IMR-90 (cell line): ENCODE measurements around the gene HYI. TPM values are rescaled to one million over a fixed set of nuclear protein-coding genes. Genes with fewer than 3 reads are reported as not detected.

Experiments
- ATAC-seq: fragments of 200-7000 bp; cut with Tn5 transposase; 2 replicates; pipeline ENCODE4 v1.9.1; 2020; ENCODE audit warnings: low read depth, mild to moderate bottlenecking, moderate library complexity
- BruUV-seq: library from RNA; stranded (reverse); fragments of 400-500 nt; replicated peaks from 2 replicates; lab custom pipeline; 2021; lab: Mats Ljungman, UMichigan
- CTCF ChIA-PET: fragments of 300-600 bp; formaldehyde crosslinking; extraction: SDS; loops from one replicate; lab custom pipeline; 2021; ENCODE audit warnings: antibody characterized with exemption; lab: Yijun Ruan, JAX
- POLR2A ChIA-PET: fragments of 300-600 bp; sonication (Branson Sonifier 250); formaldehyde crosslinking; loops from one replicate; lab custom pipeline; 2022; ENCODE audit warnings: antibody characterized with exemption; ENCODE audit not compliant: unreplicated experiment; lab: Charles Lee
- DNase-seq: peaks from one replicate; pipeline ENCODE4 v3.0.0; 2013
- H2AFZ ChIP-seq: replicated peaks from 2 replicates; pipeline ENCODE3; 2013; ENCODE audit warnings: low read length, mild to moderate bottlenecking; ENCODE audit not compliant: poor library complexity
- H2AK5ac ChIP-seq: 2 replicates; pipeline ENCODE4 v1.6.1; 2013; ENCODE audit warnings: low read depth, low read length, inconsistent platforms
- H2AK9ac ChIP-seq: replicated peaks from 2 replicates; pipeline ENCODE3; 2013; ENCODE audit warnings: mild to moderate bottlenecking, low read depth, low read length, moderate library complexity; ENCODE audit not compliant: poor library complexity
- H2BK120ac ChIP-seq: 2 replicates; pipeline ENCODE4 v1.6.1; 2013; ENCODE audit warnings: low read depth, low read length, inconsistent platforms
- H2BK15ac ChIP-seq: 3 replicates; pipeline ENCODE4 v1.6.1; 2013; ENCODE audit warnings: low read depth, low read length, inconsistent platforms
- H2BK20ac ChIP-seq: 2 replicates; pipeline ENCODE4 v1.6.1; 2013; ENCODE audit warnings: low read depth, mild to moderate bottlenecking, inconsistent platforms, low read length, moderate library complexity
- H2BK5ac ChIP-seq: 2 replicates; pipeline ENCODE4 v1.6.1; 2013; ENCODE audit warnings: mild to moderate bottlenecking, low read depth, low read length, inconsistent platforms; ENCODE audit not compliant: poor library complexity, severe bottlenecking
- H3K14ac ChIP-seq: replicated peaks from 2 replicates; pipeline ENCODE4 v1.6.1; 2013; ENCODE audit warnings: low read depth, low read length, inconsistent platforms
- H3K18ac ChIP-seq: 2 replicates; pipeline ENCODE4 v1.6.1; 2013; ENCODE audit warnings: low read depth, low read length, control low read depth
- H3K23ac ChIP-seq: 2 replicates; pipeline ENCODE4 v1.6.1; 2013; ENCODE audit warnings: low read depth, low read length, inconsistent platforms
- H3K27ac ChIP-seq: 2 replicates; pipeline ENCODE4 v1.5.1; 2013; ENCODE audit warnings: mild to moderate bottlenecking, control low read depth, low read length; ENCODE audit not compliant: insufficient read depth
- H3K27me3 ChIP-seq: 2 replicates; pipeline ENCODE4 v1.6.1; 2013; ENCODE audit warnings: low read length; ENCODE audit not compliant: control insufficient read depth, insufficient read depth
- H3K36me3 ChIP-seq: 2 replicates; pipeline ENCODE4 v1.6.1; 2013; ENCODE audit warnings: low read length, mixed read lengths; ENCODE audit not compliant: control insufficient read depth, insufficient read depth
- H3K4ac ChIP-seq: 2 replicates; pipeline ENCODE4 v1.6.1; 2013; ENCODE audit warnings: low read depth, low read length, inconsistent platforms
- H3K4me1 ChIP-seq: 2 replicates; pipeline ENCODE4 v1.6.1; 2013; ENCODE audit warnings: low read length, mixed read lengths; ENCODE audit not compliant: control insufficient read depth, insufficient read depth
- H3K4me2 ChIP-seq: 2 replicates; pipeline ENCODE4 v1.6.1; 2013; ENCODE audit warnings: low read depth, mild to moderate bottlenecking, control low read depth, low read length, moderate library complexity
- H3K4me3 ChIP-seq: 2 replicates; pipeline ENCODE4 v1.5.1; 2013; ENCODE audit warnings: low read depth, mild to moderate bottlenecking, control low read depth, low read length, moderate library complexity; ENCODE audit not compliant: insufficient read depth
- H3K56ac ChIP-seq: 2 replicates; pipeline ENCODE4 v1.6.1; 2013; ENCODE audit warnings: low read length, inconsistent platforms; ENCODE audit not compliant: insufficient read depth; ENCODE audit errors: extremely low read depth
- H3K79me1 ChIP-seq, 2 experiments: 2 replicates each; pipeline ENCODE4 v1.6.1; 2013; ENCODE audit warnings: low read length in 2 of 2, inconsistent platforms in 1 of 2, low read depth in 1 of 2
- H3K9ac ChIP-seq: 2 replicates; pipeline ENCODE4 v1.6.1; 2013; ENCODE audit warnings: low read depth, low read length, control low read depth
- H3K9me1 ChIP-seq: 2 replicates; pipeline ENCODE4 v1.6.1; 2013; ENCODE audit warnings: low read length, inconsistent platforms; ENCODE audit not compliant: insufficient read depth
- H3K9me3 ChIP-seq: 2 replicates; pipeline ENCODE4 v1.6.1; 2013; ENCODE audit warnings: low read length; ENCODE audit not compliant: control insufficient read depth, insufficient read depth
- H4K20me1 ChIP-seq: 2 replicates; pipeline ENCODE4 v1.6.1; 2013; ENCODE audit warnings: low read length, inconsistent platforms; ENCODE audit not compliant: insufficient read depth
- H4K5ac ChIP-seq: 2 replicates; pipeline ENCODE4 v1.6.1; 2013; ENCODE audit warnings: mild to moderate bottlenecking, low read depth, low read length, control low read depth
- H4K8ac ChIP-seq, 2 experiments: 2 replicates each; pipeline ENCODE4 v1.6.1; 2013; ENCODE audit warnings: low read depth in 2 of 2, low read length in 2 of 2, control low read depth in 1 of 2, inconsistent platforms in 1 of 2
- H4K91ac ChIP-seq: 2 replicates; pipeline ENCODE4 v1.6.1; 2013; ENCODE audit warnings: low read depth, low read length, inconsistent platforms; ENCODE audit not compliant: insufficient read depth
- CEBPB ChIP-seq: IDR thresholded peaks from 2 replicates; pipeline ENCODE4 v1.6.1; 2012; ENCODE audit warnings: low read depth, low read length, improper control_type of control experiment
- CHD1 ChIP-seq: IDR thresholded peaks from 2 replicates; pipeline ENCODE4 v1.6.1; 2012; ENCODE audit warnings: low read depth, low read length, improper control_type of control experiment
- POLR2A ChIP-seq: IDR thresholded peaks from 2 replicates; pipeline ENCODE4 v1.6.1; 2012; ENCODE audit warnings: mild to moderate bottlenecking, low read depth, low read length
- RAD21 ChIP-seq: IDR thresholded peaks from 2 replicates; pipeline ENCODE4 v1.6.1; 2012; ENCODE audit warnings: low read length, improper control_type of control experiment
- RFX5 ChIP-seq: IDR thresholded peaks from 2 replicates; pipeline ENCODE4 v1.8.0; 2012; ENCODE audit warnings: low read depth, mild to moderate bottlenecking, low read length, moderate library complexity
- WGBS, 2 experiments: methylation state at CpG; one replicate each; pipeline versions ENCODE4 v1.1.5 to v1.1.7; 2013; ENCODE audit warnings: missing lambda C conversion rate in 2 of 2; ENCODE audit not compliant: insufficient read length in 1 of 2; ENCODE audit errors: extremely low coverage in 2 of 2; 5-methylcytosine and 5-hydroxymethylcytosine counted together
- dilution Hi-C: fragments of 300-500 bp; cut with HindIII; formaldehyde crosslinking; loops from one replicate; pipeline ENCODE4 v1.14.3; 2018; ENCODE audit warnings: low sequenced_read_pairs; ENCODE audit not compliant: unreplicated experiment
- in situ Hi-C: fragments of 300-500 bp; cut with MboI; formaldehyde crosslinking; loops from 3 replicates; pipeline ENCODE4 v1.14.3; 2019; ENCODE audit warnings: low sequenced_read_pairs, inconsistent platforms, mixed read lengths
- intact Hi-C: fragments of 100-400 bp; cut with micrococcal nuclease; formaldehyde crosslinking; loops from 2 replicates; pipeline ENCODE4 v1.10.0; 2022
- polyA plus RNA-seq, 3 experiments: library from polyadenylated mRNA; depleted of rRNA; stranded (reverse); fragments of >200 nt; gene quantifications; 2 replicates each; pipeline ENCODE4 v1.2.3, GENCODE V29; 2012; ENCODE audit warnings: low replicate concordance in 1 of 3
- total RNA-seq: library from RNA; depleted of rRNA; stranded (reverse); fragments of >200 nt; gene quantifications from 2 replicates; pipeline ENCODE4 v1.2.3, GENCODE V29; 2012

The HYI gene
- total and polyA plus RNA-seq, 2 of the 4 experiments (the other 2 are of a cell fraction): 21.5 to 53.7 TPM

DNA sequence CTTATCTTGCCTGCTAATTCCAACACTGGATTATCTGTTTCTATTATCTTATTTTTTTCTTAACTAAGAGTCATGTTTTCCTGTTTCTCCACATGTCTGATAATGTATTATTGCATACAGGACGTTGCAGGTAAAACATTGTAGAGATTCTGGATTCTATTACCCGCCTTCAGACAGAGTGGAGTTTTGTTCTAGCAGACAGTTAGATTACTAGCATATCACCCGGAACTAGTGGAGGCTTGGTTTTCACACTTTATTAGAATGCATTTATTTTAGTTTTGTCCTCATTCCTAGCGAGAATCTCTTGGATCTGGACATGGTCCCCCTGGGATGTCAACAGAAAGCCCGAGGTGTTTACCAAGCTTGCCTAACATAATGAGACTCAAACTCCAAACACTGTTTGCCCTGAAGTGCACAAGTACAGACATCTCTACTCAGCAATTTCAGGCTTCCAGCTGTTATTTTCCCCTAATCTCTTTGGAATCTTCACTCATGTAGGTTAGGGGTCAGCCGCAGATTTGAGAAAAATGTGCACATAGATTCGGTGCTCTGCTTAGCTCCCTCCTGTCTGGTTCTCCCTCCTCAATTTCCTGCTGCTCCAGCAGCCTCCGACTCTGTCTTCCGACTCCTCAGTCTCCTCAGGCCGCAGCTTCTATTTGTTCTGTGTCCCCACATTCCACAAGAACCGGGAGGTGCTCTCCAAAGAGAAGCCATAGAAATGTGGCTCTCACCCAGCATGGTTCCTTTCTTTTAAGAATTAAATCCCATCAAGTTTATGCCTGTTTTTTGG, 40.1 kb upstream of the HYI start:
- no peak for DNase-seq
- peak overlapping the region; percentile 63 for H2BK120ac ChIP-seq
- peaks cover 6% of the 10 kb centered on the region for H3K4me1 ChIP-seq
- ChIA-PET POLR2A (no interaction called here), CTCF (interaction anchor here (0.6 to 0.9 kb wide), 3 partner anchors 12 to 24 kb away, joined by 4 to 7 read pairs (median 6); no protein-coding TSS in a partner anchor)
- peaks cover 8% of the 10 kb centered on the region for H3K9me3 ChIP-seq
- peak overlapping the region; percentile 3; the same call in 1 of the 2 replicates for H3K4ac ChIP-seq
- 0 out of 2 replicates have a peak overlapping the region, but pooled peaks have one; percentile 4 for H4K91ac ChIP-seq
- intact Hi-C loops (no loop called here), dilution Hi-C loops (no loop called here), in situ Hi-C loops (no loop called here)
- H2BK20ac ChIP-seq: peak overlapping the region; percentile 53; the same call in 1 of the 2 replicates
- H3K14ac ChIP-seq: peak overlapping the region; percentile 24
- peak overlapping the region; percentile 0 for H2BK5ac ChIP-seq
- ATAC-seq: peak; percentile 81
- no peak overlapping the region for H3K27ac ChIP-seq
- no TSS peak for BruUV-seq
- no peak overlapping the region for H3K56ac ChIP-seq
- H3K9ac ChIP-seq: peak overlapping the region; percentile 1; the same call in 1 of the 2 replicates
- H2AK5ac ChIP-seq: no peak overlapping the region
- H3K4me2 ChIP-seq: peak overlapping the region; percentile 7; the same call in 1 of the 2 replicates
- H3K23ac ChIP-seq: peak overlapping the region; percentile 5; the same call in 1 of the 2 replicates
- WGBS, 2 experiments: 33% methylated on average over 3 of the region's 11 CpGs; no CpG with 5 or more reads in 1 of the 2 experiments
- H2BK15ac ChIP-seq: peak overlapping the region; percentile 37; the same call in 2 of the 3 replicates
- H3K36me3 ChIP-seq: no peaks in the 10 kb centered on the region
- H4K5ac ChIP-seq: peak overlapping the region; percentile 33; the same call in 1 of the 2 replicates
- H2AFZ ChIP-seq: peak overlapping the region; percentile 79
- TF ChIP-seq RFX5: no peak
- TF ChIP-seq RAD21: no peak
- no peak for TF ChIP-seq CEBPB
- TF ChIP-seq POLR2A: no peak
- no peak for TF ChIP-seq CHD1
- peak overlapping the region; percentile 43; the same call in 1 of the 2 replicates for H3K18ac ChIP-seq
- H2AK9ac ChIP-seq: no peak overlapping the region
- no peaks in the 10 kb centered on the region for H3K27me3 ChIP-seq
- peak overlapping the region; percentile 3 to 32 for H4K8ac ChIP-seq
- H3K79me1 ChIP-seq: no peaks in the 10 kb centered on the region
- no peak overlapping the region for H3K4me3 ChIP-seq
- H4K20me1 ChIP-seq: no peaks in the 10 kb centered on the region
- no peaks in the 10 kb centered on the region for H3K9me1 ChIP-seq
